Peyer's patch (tissue), 4 donors: ENCODE measurements around the gene LGI1.

Source experiments
- CTCF ChIP-seq, 6 experiments: fragments of 450-650 bp in 4 of 6; fragments of 200-600 bp in 2 of 6; sonication (generic) in 1 of 6; IDR thresholded peaks; one replicate each; pipeline ENCODE4 v1.5.1; 2017 to 2019; ENCODE audit warnings: antibody characterized with exemption in 6 of 6, mild to moderate bottlenecking in 3 of 6, moderate library complexity in 1 of 6
- POLR2A ChIP-seq, 2 donors: fragments of 450-650 bp; IDR thresholded peaks; one replicate each; pipeline ENCODE4 v1.5.1; 2017; ENCODE audit warnings: antibody characterized with exemption in 2 of 2, mild to moderate bottlenecking in 2 of 2, moderate library complexity in 2 of 2

GRCh38 chr10:93844979-93845626, 87.4 kb downstream of the LGI1 start:
- TF ChIP-seq CTCF (IDR thresholded peaks at IDR 0.05) (no peak), POLR2A (IDR thresholded peaks at IDR 0.05) (no peak)
